Measurements from ENCODE around the gene GATA2. TPM values are rescaled to one million over a fixed set of nuclear protein-coding genes. Genes with fewer than 3 reads are reported as not detected.

The GATA2 gene
- total and polyA plus RNA-seq, 9 donors: 4.0 to 16.1 (median 6.1) TPM

DNA sequence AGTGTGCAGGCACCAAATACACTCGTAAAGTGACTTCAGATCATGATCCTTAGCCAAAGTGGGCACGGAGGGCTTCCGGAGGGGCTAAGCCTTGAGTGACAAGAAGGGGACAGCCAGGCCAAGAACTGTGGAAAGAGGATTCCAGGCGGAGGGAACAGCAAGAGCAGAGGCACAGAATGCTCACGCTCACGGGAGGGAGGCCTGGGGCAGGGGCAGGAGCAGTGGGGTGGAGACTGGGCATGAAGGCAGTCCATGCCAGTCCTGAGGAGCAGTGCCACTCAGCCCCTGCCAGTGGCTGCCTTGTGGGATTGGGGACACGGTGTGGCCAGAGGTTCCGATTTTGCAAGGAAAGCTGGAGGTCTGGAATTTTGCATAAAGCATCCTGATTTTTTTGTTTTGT lies 62.3 kb downstream of the GATA2 start:
- no peaks in the 10 kb centered on the region for H3K36me3 ChIP-seq
- no peaks in the 10 kb centered on the region for H3K9me3 ChIP-seq
- H3K27me3 ChIP-seq: no peaks in the 10 kb centered on the region
- no peak overlapping the region for H3K27ac ChIP-seq
- DNase-seq: no peak
- H3K4me1 ChIP-seq (ENCODE audit: insufficient read depth): peaks cover 3% of the 10 kb centered on the region
- WGBS, 3 donors: 77 to 85% (median 79%) methylated on average over 8 of the region's 8 CpGs
- TF ChIP-seq, protein P1, sequence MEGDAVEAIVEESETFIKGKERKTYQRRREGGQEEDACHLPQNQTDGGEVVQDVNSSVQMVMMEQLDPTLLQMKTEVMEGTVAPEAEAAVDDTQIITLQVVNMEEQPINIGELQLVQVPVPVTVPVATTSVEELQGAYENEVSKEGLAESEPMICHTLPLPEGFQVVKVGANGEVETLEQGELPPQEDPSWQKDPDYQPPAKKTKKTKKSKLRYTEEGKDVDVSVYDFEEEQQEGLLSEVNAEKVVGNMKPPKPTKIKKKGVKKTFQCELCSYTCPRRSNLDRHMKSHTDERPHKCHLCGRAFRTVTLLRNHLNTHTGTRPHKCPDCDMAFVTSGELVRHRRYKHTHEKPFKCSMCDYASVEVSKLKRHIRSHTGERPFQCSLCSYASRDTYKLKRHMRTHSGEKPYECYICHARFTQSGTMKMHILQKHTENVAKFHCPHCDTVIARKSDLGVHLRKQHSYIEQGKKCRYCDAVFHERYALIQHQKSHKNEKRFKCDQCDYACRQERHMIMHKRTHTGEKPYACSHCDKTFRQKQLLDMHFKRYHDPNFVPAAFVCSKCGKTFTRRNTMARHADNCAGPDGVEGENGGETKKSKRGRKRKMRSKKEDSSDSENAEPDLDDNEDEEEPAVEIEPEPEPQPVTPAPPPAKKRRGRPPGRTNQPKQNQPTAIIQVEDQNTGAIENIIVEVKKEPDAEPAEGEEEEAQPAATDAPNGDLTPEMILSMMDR (IDR thresholded peaks at IDR 0.05): no peak
- TF ChIP-seq EP300 (IDR thresholded peaks at IDR 0.05) (no peak), POLR2A (IDR thresholded peaks at IDR 0.05) (no peak)
- H3K4me3 ChIP-seq: no peak overlapping the region
- intact Hi-C loops (cut with DNase I): loop anchor here in 1 of 4 donors (10.0 kb wide), 1 partner anchor 174 kb away; no protein-coding TSS in a partner anchor

DNA sequence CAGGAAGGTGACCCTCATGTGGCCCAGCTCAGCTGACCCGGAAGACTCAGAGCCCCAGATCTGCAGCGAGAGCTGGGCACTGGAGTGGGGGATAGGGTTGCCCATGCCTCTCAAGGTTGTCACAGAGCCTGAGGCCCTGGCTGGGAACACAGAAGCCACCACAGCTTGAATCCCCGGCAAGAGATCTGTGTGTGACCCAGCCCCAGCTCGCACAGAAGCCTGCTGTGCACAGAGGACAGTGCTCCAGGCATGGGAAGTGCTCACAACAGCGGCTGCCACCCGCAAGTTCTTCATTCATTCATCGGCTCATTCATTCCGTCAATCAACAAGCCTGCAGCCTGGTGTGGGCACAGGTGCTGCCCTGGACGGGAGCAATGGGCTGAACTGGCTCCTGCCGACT lies 62.7 kb downstream of the GATA2 start:
- WGBS, 3 donors: 84 to 95% (median 93%) methylated on average over 10 of the region's 10 CpGs
- intact Hi-C loops (cut with DNase I): loop anchor here in 1 of 4 donors (10.0 kb wide), 1 partner anchor 174 kb away; no protein-coding TSS in a partner anchor
- Histone ChIP-seq H3K27me3 (no peaks in the 10 kb centered on the region), H3K9me3 (no peaks in the 10 kb centered on the region), H3K4me3 (no peak overlapping the region), H3K36me3 (no peaks in the 10 kb centered on the region), H3K4me1 (ENCODE audit: insufficient read depth) (peaks cover 3% of the 10 kb centered on the region), H3K27ac (no peak overlapping the region)
- TF ChIP-seq, protein P1 (IDR thresholded peaks at IDR 0.05): no peak
- TF ChIP-seq POLR2A (IDR thresholded peaks at IDR 0.05) (no peak), EP300 (IDR thresholded peaks at IDR 0.05) (no peak)
- DNase-seq: no peak

DNA sequence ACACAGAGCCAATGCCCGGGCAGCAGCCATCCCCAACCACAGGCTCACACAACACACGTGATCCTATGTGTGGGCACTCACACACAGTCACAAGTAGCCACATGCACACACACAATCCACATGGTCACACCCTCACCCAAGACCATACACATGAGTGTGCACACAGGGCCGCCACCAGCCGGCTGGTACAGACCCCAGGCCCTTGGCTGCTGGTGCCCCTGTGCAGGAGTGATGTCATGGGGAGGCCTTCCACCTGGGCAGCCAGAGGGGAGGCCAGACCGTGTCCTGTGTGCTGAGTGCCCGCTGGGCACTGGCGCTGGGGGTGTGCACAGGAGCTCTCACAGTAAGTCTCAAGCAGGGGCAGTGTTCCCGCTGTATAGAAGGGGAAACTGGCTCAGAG lies 63.2 kb downstream of the GATA2 start:
- no peaks in the 10 kb centered on the region for H3K9me3 ChIP-seq
- intact Hi-C loops (cut with DNase I): loop anchor here (5.0 to 10.0 kb wide), 7 partner anchors 58 to 265 kb away; partner anchors contain the start of gene GATA2 (in 1 of the 4)
- no peak overlapping the region for H3K4me3 ChIP-seq
- peaks cover 3% of the 10 kb centered on the region for H3K4me1 ChIP-seq (ENCODE audit: insufficient read depth)
- H3K27ac ChIP-seq: no peak overlapping the region
- H3K36me3 ChIP-seq: no peaks in the 10 kb centered on the region
- no peak for DNase-seq
- H3K27me3 ChIP-seq: no peaks in the 10 kb centered on the region
- 85 to 98% (median 89%) methylated on average over 6 to 8 of the region's 8 CpGs for WGBS, 3 donors
- TF ChIP-seq, protein P1 (IDR thresholded peaks at IDR 0.05): no peak
- TF ChIP-seq POLR2A (IDR thresholded peaks at IDR 0.05) (no peak), EP300 (IDR thresholded peaks at IDR 0.05) (no peak)

Other genes with a start within 250 kb of the GATA2 start
- not detected for gene DNAJB8, start 26.3 kb downstream of the GATA2 start, total RNA-seq
- not detected for gene DNAJB8, start 26.3 kb downstream of the GATA2 start, polyA plus RNA-seq
- gene RPN1, start 157.6 kb upstream of the GATA2 start, total RNA-seq: 100 to 1,000 TPM; 124 to 182 (median 134) TPM
- 100 to 1,000 TPM; 119 to 237 TPM for gene RPN1, start 157.6 kb upstream of the GATA2 start, polyA plus RNA-seq
- 100 to 1,000 TPM in 5 of 7 donors, 10 to 100 TPM in 2; 70.1 to 253 (median 213) TPM for gene RAB7A, start 233.0 kb upstream of the GATA2 start, total RNA-seq
- gene RAB7A, start 233.0 kb upstream of the GATA2 start, polyA plus RNA-seq: 100 to 1,000 TPM; 136 to 320 TPM